ENCODE measurements around the gene FAM20C.
"Not testable (repeated sequence)": the region's sequence is repeated elsewhere in the genome, so short reads cannot be mapped to it uniquely, and the experiment has no call there.

Gene FAM20C

DNA sequence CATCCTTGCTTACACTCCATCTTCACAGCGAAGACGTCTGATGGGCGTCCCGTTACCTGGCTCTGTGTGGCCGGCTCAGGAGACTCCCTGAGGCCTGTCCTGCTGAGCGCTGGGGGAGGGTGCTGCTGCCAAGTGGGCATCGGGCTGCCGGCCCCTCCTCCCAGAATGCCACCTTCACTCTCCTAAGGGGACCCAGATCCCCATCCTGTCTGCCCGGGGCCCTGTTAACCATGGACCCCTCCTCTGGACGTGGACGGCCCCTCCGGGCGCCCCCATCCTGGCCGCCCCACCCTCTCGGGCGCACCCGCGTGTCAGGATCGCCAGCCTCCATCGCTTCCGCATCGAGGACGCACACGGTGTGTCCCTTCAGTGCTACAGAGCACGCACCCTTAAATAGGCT lies 90.2 kb downstream of the FAM20C start:
- FAIRE-seq, result no peak
- no peak for DNase-seq (ENCODE audit: insufficient read length, low spot score)

DNA sequence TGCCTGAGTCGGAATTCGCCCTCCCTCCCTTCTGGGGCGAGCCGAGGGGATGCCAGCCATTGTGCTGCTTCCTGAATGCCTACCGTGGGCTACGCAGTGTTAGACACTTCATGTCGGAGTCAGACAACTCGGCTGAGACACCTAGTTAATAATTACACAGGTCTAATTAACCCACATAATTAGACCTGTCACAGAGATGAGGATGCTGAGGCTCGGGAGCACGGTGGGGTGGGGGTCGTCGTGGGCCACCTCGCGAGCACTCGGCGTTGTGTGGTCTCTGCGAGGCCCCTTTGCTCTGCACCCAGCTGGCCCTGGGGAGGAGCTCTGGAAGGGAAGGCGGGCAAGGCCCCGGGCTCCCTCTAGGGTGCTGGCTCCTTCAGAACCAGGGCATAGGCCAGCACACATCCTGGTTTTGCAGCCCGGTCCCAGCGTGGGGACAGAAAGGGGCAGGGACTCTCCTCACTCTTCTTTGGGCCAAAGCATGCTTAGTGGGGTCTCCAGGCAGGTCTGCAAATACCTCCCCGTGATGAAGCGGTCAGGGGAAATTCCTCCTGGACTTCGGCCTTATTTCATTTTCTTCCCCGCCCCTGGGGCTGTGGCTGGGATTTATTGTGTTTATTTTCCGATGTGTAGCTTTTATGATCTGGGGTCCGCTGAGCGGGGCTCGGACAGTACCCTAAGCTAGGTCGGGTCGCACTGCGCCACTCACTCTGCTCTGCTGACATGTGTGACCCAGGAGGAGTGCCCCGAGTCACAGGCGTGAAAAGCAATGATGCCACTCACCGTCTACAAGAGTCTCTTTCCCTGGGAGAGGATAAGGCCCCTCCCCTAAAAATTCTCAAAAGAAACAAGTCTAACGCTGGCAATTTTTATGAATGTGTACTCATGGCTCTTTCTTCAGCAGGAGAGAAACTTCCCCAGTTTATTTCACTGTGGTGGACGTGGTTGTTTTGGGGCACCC lies 92.7 kb downstream of the FAM20C start:
- DNase-seq (ENCODE audit: insufficient read length, low spot score), result no peak
- no peak for FAIRE-seq

DNA sequence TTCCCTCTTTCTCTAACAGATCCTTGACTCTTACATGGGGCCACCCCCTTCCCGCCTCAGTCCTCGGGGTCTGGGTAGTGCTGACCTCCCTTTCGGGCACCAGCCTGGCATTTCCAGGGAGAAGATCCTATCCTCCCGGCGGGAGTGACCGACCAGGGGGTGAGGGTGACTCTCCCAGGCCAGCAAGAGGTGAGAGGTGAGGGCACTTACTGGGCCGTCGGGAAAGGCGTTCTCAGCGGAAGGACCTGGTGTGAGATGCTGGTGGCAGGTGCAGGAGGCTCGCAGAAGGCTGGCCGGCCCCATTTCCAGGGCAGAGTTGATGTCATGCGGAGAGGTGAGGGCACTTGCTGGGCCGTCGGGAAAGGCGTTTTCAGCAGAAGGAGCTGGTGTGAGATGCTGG lies 93.4 kb downstream of the FAM20C start:
- no peak for DNase-seq (ENCODE audit: insufficient read length, low spot score)
- no peak for FAIRE-seq

- FAIRE-seq, result no peak
Measured at GRCh38 chr7:286266-286665, 93.9 kb downstream of the FAM20C start.

GRCh38 chr7:288671-289101 lies 96.3 kb downstream of the FAM20C start:
- DNase-seq (ENCODE audit: insufficient read length, low spot score) (no peak), FAIRE-seq (no peak)

More at GRCh38 chr7:286266-286665, 93.9 kb downstream of the FAM20C start:
- DNase-seq (ENCODE audit: insufficient read length, low spot score), result no peak

DNA sequence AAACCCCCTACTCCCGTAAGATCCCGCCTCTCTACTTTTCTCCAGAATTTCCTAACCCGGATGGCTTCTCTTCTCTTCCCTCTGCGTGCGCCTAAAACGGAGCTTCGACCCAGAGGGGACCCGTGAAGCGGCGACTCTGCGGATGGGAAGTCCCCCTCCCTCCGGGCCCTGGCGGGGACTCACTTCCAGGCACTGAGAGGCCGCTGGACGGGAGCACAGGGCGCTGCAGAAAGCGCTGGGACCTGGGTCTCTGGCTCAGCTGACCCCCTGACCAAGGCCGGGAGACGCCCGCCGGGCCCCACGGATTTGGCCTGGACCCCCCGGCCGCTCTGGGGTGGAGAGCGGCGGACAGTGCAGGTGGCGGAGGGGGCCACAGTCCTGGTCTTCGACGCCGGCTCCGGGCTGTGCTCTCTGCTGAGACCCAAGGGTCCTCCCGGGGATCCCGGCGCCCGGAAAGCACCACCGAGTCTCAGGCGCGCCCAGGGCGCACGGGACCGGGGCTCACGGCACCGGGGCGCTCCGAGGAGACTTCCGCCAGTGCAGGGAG lies 96.9 kb downstream of the FAM20C start:
- no peak for DNase-seq (ENCODE audit: insufficient read length, low spot score)
- no peak for FAIRE-seq

- DNase-seq (ENCODE audit: insufficient read length, low spot score), result no peak
- FAIRE-seq, result no peak
Measured at GRCh38 chr7:289756-290553, 97.6 kb downstream of the FAM20C start, which contains the start of gene FOXL3. Gene FOXL3, plus strand, starts transcription at chr7:290170. Its CDS starts 0 bp downstream, at chr7:290170.

- DNase-seq (ENCODE audit: insufficient read length, low spot score), result no peak
- FAIRE-seq, result no peak
Measured at GRCh38 chr7:290554-291372, 98.4 kb downstream of the FAM20C start.

- DNase-seq (ENCODE audit: insufficient read length, low spot score) (no peak), FAIRE-seq (no peak)
Measured at GRCh38 chr7:291373-292092, 99.2 kb downstream of the FAM20C start.

- no peak for FAIRE-seq
- DNase-seq (ENCODE audit: insufficient read length, low spot score), result no peak
Measured at GRCh38 chr7:292226-292625, 99.9 kb downstream of the FAM20C start.

GRCh38 chr7:292826-293225 lies 100.5 kb downstream of the FAM20C start:
- no peak for FAIRE-seq
- DNase-seq (ENCODE audit: insufficient read length, low spot score), result no peak

DNA sequence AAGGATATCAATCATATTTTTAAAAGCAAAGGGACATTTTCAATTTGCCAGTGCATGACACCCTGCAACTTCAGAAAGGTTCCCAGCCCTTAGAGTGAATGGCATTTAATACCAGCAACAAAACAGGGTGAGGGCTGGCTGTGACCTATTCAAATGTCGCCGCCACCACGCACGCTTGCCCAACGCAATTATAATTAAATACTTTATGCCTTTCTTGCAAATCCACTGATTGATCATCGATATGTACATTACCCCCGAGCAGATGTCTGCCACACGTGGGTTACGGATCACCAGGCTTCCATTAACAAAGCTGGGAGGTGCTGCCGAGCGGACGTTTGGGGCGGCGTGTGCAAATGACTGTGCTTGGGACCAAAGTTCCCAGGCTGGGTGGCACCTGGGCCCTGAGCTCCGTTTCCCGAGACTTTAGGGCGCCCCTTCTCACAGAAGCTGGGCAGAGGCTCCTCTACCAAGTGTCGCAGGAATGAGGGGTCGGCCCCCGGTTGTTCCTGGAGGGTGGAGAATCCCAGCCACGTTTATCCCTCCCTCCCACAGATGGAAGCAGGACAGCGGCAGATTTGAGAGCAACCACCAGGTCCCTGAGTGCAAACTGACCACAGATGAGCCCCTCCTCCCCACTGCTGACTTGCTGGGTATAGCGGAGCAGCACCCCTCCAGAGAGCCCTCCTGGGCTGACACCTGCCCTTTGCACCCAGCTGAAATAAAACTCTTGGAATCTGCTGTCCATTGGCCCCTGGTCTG lies 101.5 kb downstream of the FAM20C start:
- FAIRE-seq (no peak), DNase-seq (ENCODE audit: insufficient read length, low spot score) (no peak)

GRCh38 chr7:294440-295154 lies 102.2 kb downstream of the FAM20C start:
- no peak for FAIRE-seq
- DNase-seq (ENCODE audit: insufficient read length, low spot score), result no peak

GRCh38 chr7:295155-296154 lies 103.1 kb downstream of the FAM20C start:
- FAIRE-seq (no peak), DNase-seq (ENCODE audit: insufficient read length, low spot score) (no peak)

DNA sequence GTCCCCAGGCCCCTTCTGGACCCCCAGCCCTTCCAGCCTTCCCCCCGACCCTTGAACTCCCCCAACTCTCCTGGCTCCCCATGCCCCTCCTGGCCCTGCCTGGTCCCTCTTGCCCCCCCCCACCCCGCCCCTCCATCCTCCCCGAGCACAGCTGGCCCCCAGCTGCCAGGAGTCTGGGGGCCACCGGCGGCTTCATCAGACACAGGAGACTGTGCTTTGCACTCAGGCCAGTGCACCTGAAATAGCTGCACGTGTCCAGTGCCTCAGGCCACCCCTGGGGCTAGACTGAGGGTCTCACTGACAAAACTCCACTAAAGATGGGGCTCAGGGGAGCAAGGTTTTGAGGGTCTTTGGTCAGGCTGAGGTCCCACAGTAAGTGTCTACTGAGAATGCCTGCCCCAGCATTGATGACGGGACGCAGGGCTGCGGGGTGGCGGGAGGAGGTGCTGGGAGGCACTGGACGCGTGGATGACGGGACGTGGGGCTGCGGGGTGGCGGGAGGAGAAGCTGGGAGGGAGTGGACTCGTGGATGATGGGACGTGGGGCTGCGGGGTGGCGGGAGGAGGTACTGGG lies 104.1 kb downstream of the FAM20C start:
- FAIRE-seq (no peak), DNase-seq (ENCODE audit: insufficient read length, low spot score) (no peak)

DNA sequence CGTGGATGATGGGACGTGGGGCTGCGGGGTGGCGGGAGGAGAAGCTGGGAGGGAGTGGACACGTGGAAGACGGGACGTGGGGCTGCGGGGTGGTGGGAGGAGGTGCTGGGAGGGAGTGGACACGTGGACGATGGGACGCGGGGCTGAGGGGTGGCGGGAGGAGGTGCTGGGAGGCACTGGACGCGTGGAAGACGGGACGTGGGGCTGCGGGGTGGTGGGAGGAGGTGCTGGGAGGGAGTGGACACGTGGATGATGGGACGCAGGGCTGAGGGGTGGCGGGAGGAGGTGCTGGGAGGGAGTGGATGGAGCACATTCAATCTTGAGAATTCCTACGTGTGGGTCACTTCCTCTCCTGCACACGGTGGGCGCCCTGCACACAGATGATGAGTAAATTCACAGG lies 104.8 kb downstream of the FAM20C start:
- not testable (repeated sequence) for DNase-seq (ENCODE audit: insufficient read length, low spot score); FAIRE-seq
